Endodermal cell (in vitro differentiated cells): Measurements from ENCODE around the gene MAD2L2. TPM values are rescaled to one million over a fixed set of nuclear protein-coding genes. Genes with fewer than 3 reads are reported as not detected.

Source experiments
- DNase-seq: peaks from one replicate; pipeline ENCODE4 v3.0.0-alpha.2; 2017
- H3K27ac ChIP-seq: 2 replicates; pipeline ENCODE4 v1.5.1; 2013; ENCODE audit warnings: mild to moderate bottlenecking, low read depth, low read length, moderate library complexity
- H3K27me3 ChIP-seq: 2 replicates; pipeline ENCODE4 v1.6.1; 2013; ENCODE audit warnings: mild to moderate bottlenecking, low read length, moderate library complexity; ENCODE audit not compliant: insufficient read depth, control insufficient read depth, poor library complexity, severe bottlenecking
- H3K36me3 ChIP-seq: 2 replicates; pipeline ENCODE4 v1.7.0; 2013; ENCODE audit warnings: mild to moderate bottlenecking, low read length, moderate library complexity; ENCODE audit not compliant: control insufficient read depth, insufficient read depth
- H3K4me1 ChIP-seq: one replicate; pipeline ENCODE4 v1.7.0; 2013; ENCODE audit warnings: low read length; ENCODE audit not compliant: control insufficient read depth, insufficient read depth
- H3K4me3 ChIP-seq: 2 replicates; pipeline ENCODE4 v1.5.1; 2013; ENCODE audit warnings: mild to moderate bottlenecking, low read length, moderate library complexity
- H3K9ac ChIP-seq: 2 replicates; pipeline ENCODE4 v1.6.1; 2013; ENCODE audit warnings: mild to moderate bottlenecking, low read length, moderate library complexity; ENCODE audit not compliant: poor library complexity, severe bottlenecking; ENCODE audit errors: extremely low read depth
- H3K9me3 ChIP-seq: 2 replicates; pipeline ENCODE4 v1.6.1; 2013; ENCODE audit warnings: mild to moderate bottlenecking, low read length, moderate library complexity; ENCODE audit not compliant: control insufficient read depth
- H3K27ac Mint-ChIP-seq: 2 replicates; pipeline ENCODE4 v1.8.0; 2020; ENCODE audit warnings: mixed read lengths
- H3K27me3 Mint-ChIP-seq: 2 replicates; pipeline ENCODE4 v1.8.0; 2021; ENCODE audit warnings: mild to moderate bottlenecking, mixed read lengths; ENCODE audit not compliant: insufficient read depth
- H3K36me3 Mint-ChIP-seq: 2 replicates; pipeline ENCODE4 v1.8.0; 2020; ENCODE audit warnings: low read depth, mixed read lengths
- H3K4me1 Mint-ChIP-seq: 2 replicates; pipeline ENCODE4 v1.8.0; 2020; ENCODE audit warnings: mixed read lengths
- H3K4me3 Mint-ChIP-seq: 2 replicates; pipeline ENCODE4 v1.8.0; 2020; ENCODE audit warnings: mild to moderate bottlenecking, moderate library complexity, mixed read lengths
- H3K9me3 Mint-ChIP-seq: 2 replicates; pipeline ENCODE4 v1.8.0; 2020; ENCODE audit warnings: mild to moderate bottlenecking, mixed read lengths
- CTCF ChIP-seq: fragments of 200-600 bp; sonication (generic); conservative IDR thresholded peaks from 2 replicates; pipeline ENCODE4 v1.5.0; 2021; ENCODE audit warnings: antibody characterized with exemption, mild to moderate bottlenecking
- WGBS, 2 experiments: methylation state at CpG; one replicate each; pipeline versions ENCODE4 v1.1.5 to v1.1.7; 2013; ENCODE audit warnings: missing lambda C conversion rate in 2 of 2, mixed read lengths in 1 of 2; ENCODE audit not compliant: insufficient coverage in 1 of 2, insufficient read length in 1 of 2; 5-methylcytosine and 5-hydroxymethylcytosine counted together
- total RNA-seq, 2 donors: library from RNA; stranded (reverse); fragmentation: NEBNext Ultra II Directional in 1 of 2; extraction: Animal tissue kit (Norgen Biotek cat#: 25700) in 1 of 2; gene quantifications; 2 replicates in 1 of 2; 3 replicates in 1 of 2; pipeline ENCODE4 v1.2.1, GENCODE V29; 2021

The MAD2L2 gene
- total RNA-seq, 2 donors from 2014 or later, result 128 to 132 TPM

DNA sequence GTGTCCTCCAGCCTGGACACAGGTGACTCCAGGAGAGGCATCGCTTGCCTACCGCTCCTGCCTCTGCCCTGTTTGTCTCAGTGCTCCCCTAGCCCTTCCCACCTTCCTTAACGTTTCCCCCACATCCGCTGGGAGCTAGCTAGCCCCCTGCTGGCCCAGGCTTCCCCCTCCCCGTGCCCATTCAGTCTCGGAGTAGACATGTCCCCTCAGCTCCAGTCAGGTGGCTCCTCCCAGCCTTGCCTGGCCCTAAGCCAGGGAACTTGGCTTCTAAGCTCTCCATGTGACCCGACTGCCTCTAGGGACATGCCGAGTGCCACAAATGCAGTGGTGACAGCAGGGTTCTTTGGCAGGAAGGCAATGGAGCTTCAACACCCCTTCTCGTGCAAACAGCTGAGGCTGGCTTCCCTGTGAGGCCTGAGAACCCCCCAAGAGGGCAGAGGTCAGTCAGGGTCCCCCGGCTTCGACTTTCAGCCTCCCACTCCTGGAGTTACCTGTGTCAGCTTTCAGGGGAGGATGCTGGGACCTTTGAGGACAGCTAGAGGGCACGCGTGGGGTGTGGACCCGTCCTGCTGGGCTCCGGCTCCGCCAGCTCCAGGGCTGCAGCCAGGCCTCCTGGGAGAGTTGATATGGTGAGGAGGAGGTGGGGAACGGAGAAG, 26.8 kb upstream of the MAD2L2 start:
- H3K27ac ChIP-seq, result no peak overlapping the region
- peak overlapping the region; percentile 75 for H3K27ac Mint-ChIP-seq
- peak; percentile 78 for DNase-seq

GRCh38 chr1:11706292-11706691, 25.3 kb upstream of the MAD2L2 start:
- no peaks in the 10 kb centered on the region for H3K36me3 Mint-ChIP-seq
- WGBS, 2 experiments, result 90 to 92% methylated on average over 9 to 14 of the region's 14 CpGs
- Histone ChIP-seq H3K9me3 (no peaks in the 10 kb centered on the region), H3K9ac (no peak overlapping the region), H3K27ac (no peak overlapping the region), H3K4me3 (no peak overlapping the region), H3K4me1 (peaks cover 8% of the 10 kb centered on the region), H3K36me3 (no peaks in the 10 kb centered on the region), H3K27me3 (no peaks in the 10 kb centered on the region)
- no peak overlapping the region for H3K4me3 Mint-ChIP-seq
- H3K4me1 Mint-ChIP-seq, result peaks cover 31% of the 10 kb centered on the region
- no peak for TF ChIP-seq CTCF
- H3K27ac Mint-ChIP-seq, result no peak overlapping the region
- H3K27me3 Mint-ChIP-seq, result no peaks in the 10 kb centered on the region
- DNase-seq, result no peak
- H3K9me3 Mint-ChIP-seq, result no peaks in the 10 kb centered on the region

More for the DNA sequence above, 26.8 kb upstream of the MAD2L2 start:
- H3K4me3 Mint-ChIP-seq, result no peak overlapping the region
- Histone ChIP-seq H3K4me3 (no peak overlapping the region), H3K9me3 (no peaks in the 10 kb centered on the region), H3K27me3 (no peaks in the 10 kb centered on the region), H3K4me1 (peaks cover 8% of the 10 kb centered on the region), H3K9ac (no peak overlapping the region), H3K36me3 (no peaks in the 10 kb centered on the region)
- H3K9me3 Mint-ChIP-seq, result no peaks in the 10 kb centered on the region
- WGBS, 2 experiments, result 74 to 79% methylated on average over 7 to 17 of the region's 17 CpGs
- no peaks in the 10 kb centered on the region for H3K36me3 Mint-ChIP-seq
- H3K4me1 Mint-ChIP-seq, result peaks cover 30% of the 10 kb centered on the region
- TF ChIP-seq CTCF, result no peak
- no peaks in the 10 kb centered on the region for H3K27me3 Mint-ChIP-seq

GRCh38 chr1:11705596-11705995, 24.6 kb upstream of the MAD2L2 start:
- Histone ChIP-seq H3K9me3 (no peaks in the 10 kb centered on the region), H3K4me3 (no peak overlapping the region), H3K36me3 (no peaks in the 10 kb centered on the region), H3K27ac (peak overlapping the region; percentile 51), H3K9ac (no peak overlapping the region), H3K27me3 (no peaks in the 10 kb centered on the region), H3K4me1 (peaks cover 8% of the 10 kb centered on the region)
- no peaks in the 10 kb centered on the region for H3K27me3 Mint-ChIP-seq
- H3K9me3 Mint-ChIP-seq, result no peaks in the 10 kb centered on the region
- no peak overlapping the region for H3K4me3 Mint-ChIP-seq
- WGBS, 2 experiments, result 85 to 89% methylated on average over 9 of the region's 9 CpGs
- H3K36me3 Mint-ChIP-seq, result no peaks in the 10 kb centered on the region
- DNase-seq, result no peak
- no peak for TF ChIP-seq CTCF
- H3K4me1 Mint-ChIP-seq, result peaks cover 38% of the 10 kb centered on the region
- peak overlapping the region; percentile 45 for H3K27ac Mint-ChIP-seq
